Measurements from ENCODE around the gene THSD4. TPM values are rescaled to one million over a fixed set of nuclear protein-coding genes. Genes with fewer than 3 reads are reported as not detected.
"Not testable (repeated sequence)": the region's sequence is repeated elsewhere in the genome, so short reads cannot be mapped to it uniquely, and the experiment has no call there.

Gene THSD4
- total RNA-seq, 1 experiment from 2014 or later, result 29.3 TPM

DNA sequence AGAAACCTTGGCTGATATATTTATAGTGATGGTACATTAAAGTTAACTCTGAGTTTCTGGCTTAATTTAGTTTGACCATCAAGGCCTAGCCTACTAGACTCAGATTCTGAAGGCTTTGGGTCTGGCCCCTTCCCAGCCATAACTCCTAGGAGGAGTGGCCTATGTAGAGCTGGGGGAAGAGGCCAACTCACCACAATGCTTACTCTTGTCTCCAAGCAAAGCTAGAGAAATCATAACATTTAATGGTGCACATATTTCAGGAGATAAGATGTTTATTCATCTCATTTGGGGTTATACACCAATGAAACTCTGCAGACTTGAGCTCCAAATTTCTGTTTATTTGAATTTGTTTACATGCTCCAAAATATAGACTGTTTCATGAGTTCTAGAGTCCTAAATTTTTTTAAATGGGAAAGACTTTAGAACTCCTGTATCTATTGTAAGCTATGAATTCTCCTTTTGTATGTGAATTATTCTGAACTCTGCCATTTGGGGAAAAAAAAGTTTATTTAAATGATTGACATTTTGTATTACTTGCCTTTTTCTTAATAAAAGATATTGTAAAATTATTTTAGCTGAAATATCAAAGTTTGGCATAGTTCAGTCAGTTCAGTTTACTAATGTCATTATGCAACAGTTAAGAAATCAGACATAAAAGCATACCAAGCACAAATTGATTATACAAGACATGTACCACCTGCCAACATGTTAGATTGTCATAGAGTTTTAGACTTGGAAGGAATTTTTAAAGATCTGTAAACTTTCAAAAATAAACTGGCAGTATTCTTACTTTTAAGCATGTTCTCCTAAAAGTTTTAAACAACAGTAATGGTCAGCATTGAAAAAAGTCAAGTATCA, 551.7 kb downstream of the THSD4 start:
- H3K9me3 ChIP-seq (ENCODE audit: insufficient read depth, low read depth), result no peaks in the 10 kb centered on the region
- H3K27me3 ChIP-seq (ENCODE audit: insufficient read depth, low read depth), result no peaks in the 10 kb centered on the region
- no peaks in the 10 kb centered on the region for H3K9me2 ChIP-seq (ENCODE audit: insufficient read depth)
- no peak overlapping the region for H3K27ac ChIP-seq
- no peaks in the 10 kb centered on the region for H4K20me1 ChIP-seq (ENCODE audit: insufficient read depth)
- no TSS peak for BruUV-seq (replicated peaks)
- ChIA-PET POLR2A (ENCODE audit: unreplicated experiment) (no interaction called here), CTCF (interaction anchor here (0.6 kb wide), 1 partner anchor 75 kb away, joined by 4 read pairs; no protein-coding TSS in a partner anchor)
- no peak overlapping the region for H3K4me3 ChIP-seq
- no peak for TF ChIP-seq EZH2 (IDR thresholded peaks at IDR 0.05; ENCODE audit: low read depth)
- TF ChIP-seq, protein P1, sequence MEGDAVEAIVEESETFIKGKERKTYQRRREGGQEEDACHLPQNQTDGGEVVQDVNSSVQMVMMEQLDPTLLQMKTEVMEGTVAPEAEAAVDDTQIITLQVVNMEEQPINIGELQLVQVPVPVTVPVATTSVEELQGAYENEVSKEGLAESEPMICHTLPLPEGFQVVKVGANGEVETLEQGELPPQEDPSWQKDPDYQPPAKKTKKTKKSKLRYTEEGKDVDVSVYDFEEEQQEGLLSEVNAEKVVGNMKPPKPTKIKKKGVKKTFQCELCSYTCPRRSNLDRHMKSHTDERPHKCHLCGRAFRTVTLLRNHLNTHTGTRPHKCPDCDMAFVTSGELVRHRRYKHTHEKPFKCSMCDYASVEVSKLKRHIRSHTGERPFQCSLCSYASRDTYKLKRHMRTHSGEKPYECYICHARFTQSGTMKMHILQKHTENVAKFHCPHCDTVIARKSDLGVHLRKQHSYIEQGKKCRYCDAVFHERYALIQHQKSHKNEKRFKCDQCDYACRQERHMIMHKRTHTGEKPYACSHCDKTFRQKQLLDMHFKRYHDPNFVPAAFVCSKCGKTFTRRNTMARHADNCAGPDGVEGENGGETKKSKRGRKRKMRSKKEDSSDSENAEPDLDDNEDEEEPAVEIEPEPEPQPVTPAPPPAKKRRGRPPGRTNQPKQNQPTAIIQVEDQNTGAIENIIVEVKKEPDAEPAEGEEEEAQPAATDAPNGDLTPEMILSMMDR (conservative IDR thresholded peaks at IDR 0.05), result no peak
- H3K4me1 ChIP-seq (replicated peaks; ENCODE audit: insufficient read depth), result no peaks in the 10 kb centered on the region
- H2AFZ ChIP-seq, result no peak overlapping the region
- H3K4me2 ChIP-seq, result no peak overlapping the region
- no peak for DNase-seq
- H3F3A ChIP-seq (ENCODE audit: insufficient read depth, low read depth), result no peaks in the 10 kb centered on the region
- no peaks in the 10 kb centered on the region for H3K79me2 ChIP-seq (ENCODE audit: low read depth)
- intact Hi-C loops (cut with micrococcal nuclease; ENCODE audit: unreplicated experiment), result no loop called here
- no peaks in the 10 kb centered on the region for H3K36me3 ChIP-seq (ENCODE audit: low read depth)

DNA sequence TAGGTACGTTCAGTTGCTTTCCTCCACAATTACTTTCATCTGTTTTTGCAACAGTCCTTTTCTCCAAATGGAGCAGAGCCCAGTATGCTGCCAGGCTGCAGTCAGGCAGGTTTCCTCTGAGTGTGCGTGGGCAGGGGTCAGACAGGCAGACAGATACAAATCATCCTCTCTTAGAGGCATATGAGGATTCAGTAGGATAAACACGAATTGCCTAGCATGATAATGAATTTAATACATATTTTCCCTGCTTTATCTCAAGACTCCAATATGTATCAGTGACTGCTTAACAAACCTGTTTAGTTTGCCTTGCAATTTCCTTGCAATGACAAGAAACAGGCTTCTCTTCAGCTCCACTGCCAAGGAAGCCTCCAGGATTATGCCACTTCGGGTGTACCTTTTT, 554.4 kb downstream of the THSD4 start:
- no peak overlapping the region for H3K27ac ChIP-seq
- CTCF ChIA-PET, result no interaction called here

DNA sequence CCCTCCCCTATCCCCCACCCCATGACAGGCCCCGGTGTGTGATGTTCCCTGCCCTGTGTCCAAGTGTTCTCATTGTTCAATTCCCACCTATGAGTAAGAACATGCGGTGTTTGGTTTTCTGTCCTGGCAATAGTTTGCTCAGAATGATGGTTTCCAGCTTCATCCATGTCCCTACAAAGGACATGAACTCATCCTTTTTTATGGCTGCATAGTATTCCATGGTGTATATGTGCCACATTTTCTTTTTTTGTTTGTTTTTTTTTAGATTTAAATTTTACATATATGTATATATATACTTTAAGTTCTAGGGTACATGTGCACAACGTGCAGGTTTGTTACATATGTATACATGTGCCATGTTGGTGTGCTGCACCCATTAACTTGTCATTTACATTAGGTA, 555.0 kb downstream of the THSD4 start:
- H2AFZ ChIP-seq; DNase-seq; H3K4me1 ChIP-seq (replicated peaks; ENCODE audit: insufficient read depth); CTCF ChIA-PET; H3K27ac ChIP-seq; H3K27me3 ChIP-seq (ENCODE audit: insufficient read depth, low read depth); POLR2A ChIA-PET (ENCODE audit: unreplicated experiment); H3F3A ChIP-seq (ENCODE audit: insufficient read depth, low read depth); H3K9me2 ChIP-seq (ENCODE audit: insufficient read depth); H4K20me1 ChIP-seq (ENCODE audit: insufficient read depth); H3K4me2 ChIP-seq; H3K9me3 ChIP-seq (ENCODE audit: insufficient read depth, low read depth); H3K4me3 ChIP-seq; BruUV-seq (replicated peaks); H3K79me2 ChIP-seq (ENCODE audit: low read depth); H3K36me3 ChIP-seq (ENCODE audit: low read depth): not testable (repeated sequence)
- intact Hi-C loops (cut with micrococcal nuclease; ENCODE audit: unreplicated experiment), result loop anchor here (10.0 kb wide), 1 partner anchor 85 kb away; no protein-coding TSS in a partner anchor

More for the DNA sequence above, 554.4 kb downstream of the THSD4 start:
- H4K20me1 ChIP-seq (ENCODE audit: insufficient read depth), result no peaks in the 10 kb centered on the region
- no peaks in the 10 kb centered on the region for H3K4me1 ChIP-seq (replicated peaks; ENCODE audit: insufficient read depth)
- H3K79me2 ChIP-seq (ENCODE audit: low read depth), result no peaks in the 10 kb centered on the region
- intact Hi-C loops (cut with micrococcal nuclease; ENCODE audit: unreplicated experiment), result loop anchor here (10.0 kb wide), 1 partner anchor 85 kb away; no protein-coding TSS in a partner anchor
- H3K9me2 ChIP-seq (ENCODE audit: insufficient read depth), result no peaks in the 10 kb centered on the region
- TF ChIP-seq, protein P1 (conservative IDR thresholded peaks at IDR 0.05), result no peak
- TF ChIP-seq EZH2 (IDR thresholded peaks at IDR 0.05; ENCODE audit: low read depth), result no peak
- H3K9me3 ChIP-seq (ENCODE audit: insufficient read depth, low read depth), result no peaks in the 10 kb centered on the region
- POLR2A ChIA-PET (ENCODE audit: unreplicated experiment), result interaction anchor here (0.7 kb wide), 1 partner anchor 947 kb away, joined by 8 read pairs; no protein-coding TSS in a partner anchor
- H3K36me3 ChIP-seq (ENCODE audit: low read depth), result no peaks in the 10 kb centered on the region
- BruUV-seq (replicated peaks), result no TSS peak
- H3K4me2 ChIP-seq, result no peak overlapping the region
- H2AFZ ChIP-seq, result no peak overlapping the region
- no peaks in the 10 kb centered on the region for H3K27me3 ChIP-seq (ENCODE audit: insufficient read depth, low read depth)
- H3K4me3 ChIP-seq, result no peak overlapping the region
- no peaks in the 10 kb centered on the region for H3F3A ChIP-seq (ENCODE audit: insufficient read depth, low read depth)
- DNase-seq, result no peak
